HG02884 (cell line): ENCODE data around the gene NPAS3.

ENCODE experiments used
- ATAC-seq: cut with Tn5 transposase; IDR thresholded peaks from one replicate; pipeline ENCODE4 v1.9.1; 2021; ENCODE audit warnings: mild to moderate bottlenecking, moderate library complexity; ENCODE audit not compliant: unreplicated experiment

Gene NPAS3

GRCh38 chr14:33692762-33693161 is 754.1 kb downstream of the NPAS3 start:
- no peak for ATAC-seq

- ATAC-seq, result no peak
These were observed 754.6 kb downstream of the NPAS3 start for GRCh38 chr14:33693237-33693636.

- no peak for ATAC-seq
These were observed 757.5 kb downstream of the NPAS3 start for GRCh38 chr14:33696165-33696564.

- ATAC-seq, result no peak
These were observed 760.8 kb downstream of the NPAS3 start for GRCh38 chr14:33699300-33699983.

GRCh38 chr14:33700052-33700451 is 761.4 kb downstream of the NPAS3 start:
- ATAC-seq, result no peak

- ATAC-seq, result no peak
These were observed 763.6 kb downstream of the NPAS3 start for GRCh38 chr14:33702293-33702692.

- ATAC-seq, result no peak
These were observed 765.8 kb downstream of the NPAS3 start for GRCh38 chr14:33704481-33704880.

- ATAC-seq, result no peak
These were observed 766.8 kb downstream of the NPAS3 start for GRCh38 chr14:33705490-33705889.

GRCh38 chr14:33707716-33708115 is 769.0 kb downstream of the NPAS3 start:
- no peak for ATAC-seq

GRCh38 chr14:33709283-33709682 is 770.6 kb downstream of the NPAS3 start:
- no peak for ATAC-seq

- ATAC-seq, result no peak
These were observed 771.0 kb downstream of the NPAS3 start for GRCh38 chr14:33709711-33710110.

- no peak for ATAC-seq
These were observed 771.6 kb downstream of the NPAS3 start for GRCh38 chr14:33710273-33710672.

GRCh38 chr14:33711194-33711593 is 772.5 kb downstream of the NPAS3 start:
- ATAC-seq, result no peak

GRCh38 chr14:33711811-33712216 is 773.1 kb downstream of the NPAS3 start:
- ATAC-seq, result no peak

- no peak for ATAC-seq
These were observed 776.0 kb downstream of the NPAS3 start for GRCh38 chr14:33714527-33715226.

- ATAC-seq, result no peak
These were observed 776.5 kb downstream of the NPAS3 start for GRCh38 chr14:33715227-33715528.

- no peak for ATAC-seq
These were observed 778.2 kb downstream of the NPAS3 start for GRCh38 chr14:33716921-33717320.

GRCh38 chr14:33717866-33718265 is 779.2 kb downstream of the NPAS3 start:
- ATAC-seq, result no peak

- no peak for ATAC-seq
These were observed 781.7 kb downstream of the NPAS3 start for GRCh38 chr14:33720284-33720787.

- ATAC-seq, result no peak
These were observed 788.0 kb downstream of the NPAS3 start for GRCh38 chr14:33726685-33727084.

- no peak for ATAC-seq
These were observed 788.9 kb downstream of the NPAS3 start for GRCh38 chr14:33727606-33728005.

GRCh38 chr14:33728010-33728498 is 789.4 kb downstream of the NPAS3 start:
- no peak for ATAC-seq
